GM12878 (cell line): ENCODE data around the gene CFAP47. TPM values are rescaled to one million over a fixed set of nuclear protein-coding genes. Genes with fewer than 3 reads are reported as not detected.

Source experiments
- ATAC-seq: fragments of 200-7000 bp; cut with Tn5 transposase; 3 replicates; pipeline ENCODE4 v1.9.1; 2020; ENCODE audit warnings: mild to moderate bottlenecking, moderate library complexity
- BruUV-seq: library from RNA; stranded (reverse); fragments of 400-500 nt; replicated peaks from 2 replicates; lab custom pipeline; 2021; lab: Mats Ljungman, UMichigan
- CTCF ChIA-PET: fragments of 300-600 bp; sonication (Branson Sonifier 250); formaldehyde crosslinking; extraction: SDS; loops from one replicate; lab custom pipeline; 2021; ENCODE audit warnings: inconsistent platforms; lab: Yijun Ruan, JAX
- POLR2A ChIA-PET: fragments of 350-600 bp; formaldehyde crosslinking; extraction: SDS; loops from one replicate; lab custom pipeline; 2021; ENCODE audit warnings: inconsistent platforms; lab: Charles Lee
- RAD21 ChIA-PET: fragments of 300-600 bp; sonication (Branson Sonifier 250); formaldehyde crosslinking; loops from one replicate; lab custom pipeline; 2023; ENCODE audit warnings: antibody characterized with exemption; ENCODE audit not compliant: unreplicated experiment; lab: Charles Lee
- SMC1A ChIA-PET: fragments of 300-600 bp; sonication (Branson Sonifier 250); formaldehyde crosslinking; loops from one replicate; lab custom pipeline; 2023; ENCODE audit not compliant: unreplicated experiment, uncharacterized antibody; lab: Charles Lee
- DNase-seq: peaks from one replicate; pipeline ENCODE4 v3.0.0-alpha.2; 2011; ENCODE audit warnings: low read depth, low spot score
- FAIRE-seq: peaks from 3 replicates; lab custom pipeline; 2011; peaks lifted over from hg19 to GRCh38; lab: Jason Lieb, UNC
- H2AFZ ChIP-seq: 2 replicates; pipeline ENCODE4 v1.6.0; 2011; ENCODE audit warnings: low read depth, low read length, control low read depth; ENCODE audit not compliant: control insufficient read depth
- H3K27ac ChIP-seq: 2 replicates; pipeline ENCODE4 v1.5.1; 2011; ENCODE audit warnings: control low read depth; ENCODE audit not compliant: control insufficient read depth, insufficient read depth
- H3K27me3 ChIP-seq, 2 experiments: replicated peaks in 1 of 2; 2 replicates each; pipeline versions ENCODE4 v1.6.0 to v1.6.1; 2011; ENCODE audit warnings: low read length in 1 of 2; ENCODE audit not compliant: control insufficient read depth in 2 of 2, insufficient read depth in 2 of 2
- H3K36me3 ChIP-seq, 2 experiments: 2 replicates each; pipeline ENCODE4 v1.5.1; 2011; ENCODE audit warnings: low read length in 1 of 2; ENCODE audit not compliant: control insufficient read depth in 2 of 2, insufficient read depth in 2 of 2
- H3K4me1 ChIP-seq: 2 replicates; pipeline ENCODE4 v1.6.1; 2011; ENCODE audit warnings: mild to moderate bottlenecking, low read length, moderate library complexity, mixed read lengths; ENCODE audit not compliant: control insufficient read depth, insufficient read depth
- H3K4me2 ChIP-seq: 2 replicates; pipeline ENCODE4 v1.6.0; 2011; ENCODE audit warnings: control low read depth; ENCODE audit not compliant: control insufficient read depth, insufficient read depth
- H3K4me3 ChIP-seq: fragments of 200-600 bp; sonication (generic); 2 replicates; pipeline ENCODE4 v1.5.1; 2016
- H3K79me2 ChIP-seq: 2 replicates; pipeline ENCODE4 v1.6.0; 2011; ENCODE audit warnings: low read length; ENCODE audit not compliant: control insufficient read depth, insufficient read depth
- H3K9ac ChIP-seq: 2 replicates; pipeline ENCODE4 v1.8.0; 2011; ENCODE audit warnings: low read length, control low read depth, mixed read lengths; ENCODE audit not compliant: control insufficient read depth, insufficient read depth
- H3K9me3 ChIP-seq: replicated peaks from 3 replicates; pipeline ENCODE4 v1.5.1; 2011; ENCODE audit warnings: mild to moderate bottlenecking, low read length; ENCODE audit not compliant: control insufficient read depth, insufficient read depth
- H4K20me1 ChIP-seq: 2 replicates; pipeline ENCODE4 v1.6.0; 2011; ENCODE audit not compliant: control insufficient read depth, insufficient read depth
- BRCA1 ChIP-seq: IDR thresholded peaks from 2 replicates; pipeline ENCODE4 v1.6.1; 2011; ENCODE audit warnings: low read depth, low read length, improper control_type of control experiment
- CHD1 ChIP-seq: IDR thresholded peaks from 2 replicates; pipeline ENCODE4 v1.6.1; 2012; ENCODE audit warnings: low read depth, low read length, improper control_type of control experiment
- CHD4 ChIP-seq: fragments of 200-600 bp; sonication (generic); IDR thresholded peaks from 2 replicates; pipeline ENCODE4 v1.6.1; 2016; ENCODE audit warnings: mild to moderate bottlenecking
- EED ChIP-seq: sonication (generic); IDR thresholded peaks from 2 replicates; pipeline ENCODE4 v1.6.1; 2016; ENCODE audit warnings: antibody characterized with exemption, low read depth
- POLR2AphosphoS2 ChIP-seq: IDR thresholded peaks from 2 replicates; pipeline ENCODE4 v1.6.1; 2011; ENCODE audit warnings: low read depth, mild to moderate bottlenecking, low read length, improper control_type of control experiment, moderate library complexity
- SUZ12 ChIP-seq: fragments of 200-600 bp; sonication (generic); IDR thresholded peaks from one replicate; pipeline ENCODE4 v1.6.1; 2018; ENCODE audit warnings: antibody characterized with exemption, mild to moderate bottlenecking; ENCODE audit not compliant: unreplicated experiment
- TCF3 ChIP-seq: IDR thresholded peaks from 2 replicates; pipeline ENCODE4 v1.6.1; 2012; ENCODE audit warnings: low read depth, mild to moderate bottlenecking, low read length, borderline replicate concordance; ENCODE audit not compliant: insufficient read depth
- ZBED1 ChIP-seq: IDR thresholded peaks from 2 replicates; pipeline ENCODE4 v1.6.1; 2016; ENCODE audit warnings: borderline replicate concordance
- WGBS: methylation state at CpG from one replicate; pipeline ENCODE4 v1.1.6; 2016; ENCODE audit warnings: low lambda C conversion rate; ENCODE audit not compliant: insufficient replicate concordance, insufficient coverage; ENCODE audit errors: missing lambda C conversion rate; 5-methylcytosine and 5-hydroxymethylcytosine counted together
- in situ Hi-C: fragments of 300-500 bp; cut with MboI; formaldehyde crosslinking; loops from 9 replicates; pipeline ENCODE4 v1.14.3; 2018; ENCODE audit warnings: mixed read lengths
- intact Hi-C: fragments of 100-400 bp; cut with micrococcal nuclease; formaldehyde crosslinking; loops from one replicate; pipeline ENCODE4 v1.14.2; 2022; ENCODE audit not compliant: unreplicated experiment
- polyA plus RNA-seq, 11 experiments: library from polyadenylated mRNA; depleted of rRNA in 4 of 11; unstranded in 6 of 11; stranded (reverse) in 5 of 11; fragments of >200 nt; fragmentation: Nextera tagmentation in 4 of 11; fragmentation: Illumina TruSeq in 1 of 11; extraction: Ambion mirVana in 4 of 11; extraction: Trizol in 1 of 11; gene quantifications; 1 replicate in 1 of 11; 2 replicates in 10 of 11; pipeline versions ENCODE4 v1.2.1 to v1.2.3, GENCODE V29; 2011 to 2016; ENCODE audit warnings: inconsistent platforms in 2 of 11, missing spikeins in 2 of 11, low read depth in 1 of 11
- total RNA-seq, 4 experiments: library from RNA; depleted of rRNA in 3 of 4; stranded (reverse); fragments of >200 nt in 3 of 4; fragmentation: Illumina TruSeq in 1 of 4; extraction: Trizol in 1 of 4; gene quantifications; 2 replicates each; pipeline versions ENCODE4 v1.2.1 to v1.2.3, GENCODE V29; 2013 to 2021
- TF ChIP-seq, protein P1 (sequence below): fragments of 450-650 bp; IDR thresholded peaks from 2 replicates; pipeline ENCODE4 v1.6.1; 2018; ENCODE audit warnings: borderline replicate concordance, mild to moderate bottlenecking; ENCODE audit not compliant: partially characterized antibody
- TF ChIP-seq, protein P2 (sequence below): fragments of 450-650 bp; IDR thresholded peaks from 2 replicates; pipeline ENCODE4 v1.6.1; 2016; ENCODE audit warnings: mild to moderate bottlenecking
- TF ChIP-seq, protein P3 (sequence below), 3 experiments: IDR thresholded peaks in 2 of 3; conservative IDR thresholded peaks in 1 of 3; 2 replicates each; pipeline ENCODE4 v1.5.1; 2011; ENCODE audit warnings: low read depth in 3 of 3, low read length in 3 of 3, mild to moderate bottlenecking in 3 of 3, control low read depth in 2 of 3, moderate library complexity in 2 of 3, inconsistent platforms in 1 of 3, mixed read lengths in 1 of 3; ENCODE audit not compliant: control insufficient read depth in 2 of 3, insufficient read depth in 1 of 3; ENCODE audit errors: extremely low read depth in 1 of 3
- TF ChIP-seq, protein P4 (sequence below): IDR thresholded peaks from 2 replicates; pipeline ENCODE4 v1.6.1; 2012; ENCODE audit warnings: mild to moderate bottlenecking, low read depth, low read length
- TF ChIP-seq, protein P5 (sequence below): fragments of 450-650 bp; IDR thresholded peaks from 2 replicates; pipeline ENCODE4 v1.6.1; 2017; ENCODE audit warnings: mild to moderate bottlenecking

CFAP47 gene
- total and polyA plus RNA-seq, 10 of the 15 experiments (the other 5 are each of a cell fraction or from before 2014, with no cell fraction given) = 0.02 to 0.88 (median 0.06) TPM; not detected in 3

DNA sequence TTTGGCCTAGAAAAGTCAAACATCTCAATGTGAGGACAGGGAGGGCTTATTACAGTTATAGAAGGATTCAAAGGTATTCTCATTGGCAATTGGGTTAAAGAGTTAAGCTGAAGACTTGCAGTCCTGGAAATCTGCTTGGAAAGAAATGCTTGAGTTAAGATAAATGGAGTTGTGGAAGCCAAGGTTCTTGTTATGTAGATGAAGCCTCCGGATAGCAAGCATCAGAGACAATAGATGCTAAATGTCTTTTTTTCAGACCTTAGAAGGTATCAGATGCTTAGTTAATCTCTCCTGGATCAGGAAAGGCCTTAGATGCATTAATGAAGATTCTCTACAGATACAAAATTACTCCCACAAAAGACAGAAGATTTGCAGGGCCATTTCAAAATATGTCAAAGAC, 299.3 kb downstream of the CFAP47 start:
- FAIRE-seq = no peak
- intact Hi-C loops (no loop called here), in situ Hi-C loops (no loop called here)
- ChIA-PET SMC1A (no interaction called here), RAD21 (no interaction called here), POLR2A (no interaction called here), CTCF (no interaction called here)
- no peaks in the 10 kb centered on the region for H4K20me1 ChIP-seq
- H3K4me1 ChIP-seq = no peaks in the 10 kb centered on the region
- H3K36me3 ChIP-seq = no peaks in the 10 kb centered on the region
- no TSS peak for BruUV-seq
- no peaks in the 10 kb centered on the region for H3K27me3 ChIP-seq
- H3K9ac ChIP-seq = no peak overlapping the region
- no peak for ATAC-seq
- WGBS = 33% methylated on average over 1 of the region's 1 CpG
- DNase-seq = no peak
- H2AFZ ChIP-seq = no peak overlapping the region
- H3K4me3 ChIP-seq = no peak overlapping the region
- no peak overlapping the region for H3K4me2 ChIP-seq
- no peaks in the 10 kb centered on the region for H3K9me3 ChIP-seq
- no peak overlapping the region for H3K27ac ChIP-seq
- H3K79me2 ChIP-seq = no peaks in the 10 kb centered on the region
- no peak for TF ChIP-seq ZBED1
- TF ChIP-seq, protein P1, sequence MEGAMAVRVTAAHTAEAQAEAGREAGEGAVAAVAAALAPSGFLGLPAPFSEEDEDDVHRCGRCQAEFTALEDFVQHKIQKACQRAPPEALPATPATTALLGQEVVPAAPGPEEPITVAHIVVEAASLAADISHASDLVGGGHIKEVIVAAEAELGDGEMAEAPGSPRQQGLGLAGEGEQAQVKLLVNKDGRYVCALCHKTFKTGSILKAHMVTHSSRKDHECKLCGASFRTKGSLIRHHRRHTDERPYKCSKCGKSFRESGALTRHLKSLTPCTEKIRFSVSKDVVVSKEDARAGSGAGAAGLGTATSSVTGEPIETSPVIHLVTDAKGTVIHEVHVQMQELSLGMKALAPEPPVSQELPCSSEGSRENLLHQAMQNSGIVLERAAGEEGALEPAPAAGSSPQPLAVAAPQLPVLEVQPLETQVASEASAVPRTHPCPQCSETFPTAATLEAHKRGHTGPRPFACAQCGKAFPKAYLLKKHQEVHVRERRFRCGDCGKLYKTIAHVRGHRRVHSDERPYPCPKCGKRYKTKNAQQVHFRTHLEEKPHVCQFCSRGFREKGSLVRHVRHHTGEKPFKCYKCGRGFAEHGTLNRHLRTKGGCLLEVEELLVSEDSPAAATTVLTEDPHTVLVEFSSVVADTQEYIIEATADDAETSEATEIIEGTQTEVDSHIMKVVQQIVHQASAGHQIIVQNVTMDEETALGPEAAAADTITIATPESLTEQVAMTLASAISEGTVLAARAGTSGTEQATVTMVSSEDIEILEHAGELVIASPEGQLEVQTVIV = no peak
- no peak for TF ChIP-seq BRCA1
- TF ChIP-seq, protein P2, sequence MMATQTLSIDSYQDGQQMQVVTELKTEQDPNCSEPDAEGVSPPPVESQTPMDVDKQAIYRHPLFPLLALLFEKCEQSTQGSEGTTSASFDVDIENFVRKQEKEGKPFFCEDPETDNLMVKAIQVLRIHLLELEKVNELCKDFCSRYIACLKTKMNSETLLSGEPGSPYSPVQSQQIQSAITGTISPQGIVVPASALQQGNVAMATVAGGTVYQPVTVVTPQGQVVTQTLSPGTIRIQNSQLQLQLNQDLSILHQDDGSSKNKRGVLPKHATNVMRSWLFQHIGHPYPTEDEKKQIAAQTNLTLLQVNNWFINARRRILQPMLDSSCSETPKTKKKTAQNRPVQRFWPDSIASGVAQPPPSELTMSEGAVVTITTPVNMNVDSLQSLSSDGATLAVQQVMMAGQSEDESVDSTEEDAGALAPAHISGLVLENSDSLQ = no peak
- no peak for TF ChIP-seq POLR2AphosphoS2
- TF ChIP-seq, protein P3, sequence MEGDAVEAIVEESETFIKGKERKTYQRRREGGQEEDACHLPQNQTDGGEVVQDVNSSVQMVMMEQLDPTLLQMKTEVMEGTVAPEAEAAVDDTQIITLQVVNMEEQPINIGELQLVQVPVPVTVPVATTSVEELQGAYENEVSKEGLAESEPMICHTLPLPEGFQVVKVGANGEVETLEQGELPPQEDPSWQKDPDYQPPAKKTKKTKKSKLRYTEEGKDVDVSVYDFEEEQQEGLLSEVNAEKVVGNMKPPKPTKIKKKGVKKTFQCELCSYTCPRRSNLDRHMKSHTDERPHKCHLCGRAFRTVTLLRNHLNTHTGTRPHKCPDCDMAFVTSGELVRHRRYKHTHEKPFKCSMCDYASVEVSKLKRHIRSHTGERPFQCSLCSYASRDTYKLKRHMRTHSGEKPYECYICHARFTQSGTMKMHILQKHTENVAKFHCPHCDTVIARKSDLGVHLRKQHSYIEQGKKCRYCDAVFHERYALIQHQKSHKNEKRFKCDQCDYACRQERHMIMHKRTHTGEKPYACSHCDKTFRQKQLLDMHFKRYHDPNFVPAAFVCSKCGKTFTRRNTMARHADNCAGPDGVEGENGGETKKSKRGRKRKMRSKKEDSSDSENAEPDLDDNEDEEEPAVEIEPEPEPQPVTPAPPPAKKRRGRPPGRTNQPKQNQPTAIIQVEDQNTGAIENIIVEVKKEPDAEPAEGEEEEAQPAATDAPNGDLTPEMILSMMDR (IDR thresholded peaks at IDR 0.05 in 2 of 3, conservative IDR thresholded peaks at IDR 0.05 in 1 of 3; ENCODE audit: control insufficient read depth in 2 of 3, extremely low read depth in 1 of 3, insufficient read depth in 1 of 3, low read depth in 3 of 3, low read length in 3 of 3) = no peak
- TF ChIP-seq SUZ12 = no peak
- TF ChIP-seq CHD1 = no peak
- TF ChIP-seq, protein P4, sequence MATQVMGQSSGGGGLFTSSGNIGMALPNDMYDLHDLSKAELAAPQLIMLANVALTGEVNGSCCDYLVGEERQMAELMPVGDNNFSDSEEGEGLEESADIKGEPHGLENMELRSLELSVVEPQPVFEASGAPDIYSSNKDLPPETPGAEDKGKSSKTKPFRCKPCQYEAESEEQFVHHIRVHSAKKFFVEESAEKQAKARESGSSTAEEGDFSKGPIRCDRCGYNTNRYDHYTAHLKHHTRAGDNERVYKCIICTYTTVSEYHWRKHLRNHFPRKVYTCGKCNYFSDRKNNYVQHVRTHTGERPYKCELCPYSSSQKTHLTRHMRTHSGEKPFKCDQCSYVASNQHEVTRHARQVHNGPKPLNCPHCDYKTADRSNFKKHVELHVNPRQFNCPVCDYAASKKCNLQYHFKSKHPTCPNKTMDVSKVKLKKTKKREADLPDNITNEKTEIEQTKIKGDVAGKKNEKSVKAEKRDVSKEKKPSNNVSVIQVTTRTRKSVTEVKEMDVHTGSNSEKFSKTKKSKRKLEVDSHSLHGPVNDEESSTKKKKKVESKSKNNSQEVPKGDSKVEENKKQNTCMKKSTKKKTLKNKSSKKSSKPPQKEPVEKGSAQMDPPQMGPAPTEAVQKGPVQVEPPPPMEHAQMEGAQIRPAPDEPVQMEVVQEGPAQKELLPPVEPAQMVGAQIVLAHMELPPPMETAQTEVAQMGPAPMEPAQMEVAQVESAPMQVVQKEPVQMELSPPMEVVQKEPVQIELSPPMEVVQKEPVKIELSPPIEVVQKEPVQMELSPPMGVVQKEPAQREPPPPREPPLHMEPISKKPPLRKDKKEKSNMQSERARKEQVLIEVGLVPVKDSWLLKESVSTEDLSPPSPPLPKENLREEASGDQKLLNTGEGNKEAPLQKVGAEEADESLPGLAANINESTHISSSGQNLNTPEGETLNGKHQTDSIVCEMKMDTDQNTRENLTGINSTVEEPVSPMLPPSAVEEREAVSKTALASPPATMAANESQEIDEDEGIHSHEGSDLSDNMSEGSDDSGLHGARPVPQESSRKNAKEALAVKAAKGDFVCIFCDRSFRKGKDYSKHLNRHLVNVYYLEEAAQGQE = no peak
- TF ChIP-seq CHD4 = no peak
- no peak for TF ChIP-seq TCF3
- TF ChIP-seq, protein P5, sequence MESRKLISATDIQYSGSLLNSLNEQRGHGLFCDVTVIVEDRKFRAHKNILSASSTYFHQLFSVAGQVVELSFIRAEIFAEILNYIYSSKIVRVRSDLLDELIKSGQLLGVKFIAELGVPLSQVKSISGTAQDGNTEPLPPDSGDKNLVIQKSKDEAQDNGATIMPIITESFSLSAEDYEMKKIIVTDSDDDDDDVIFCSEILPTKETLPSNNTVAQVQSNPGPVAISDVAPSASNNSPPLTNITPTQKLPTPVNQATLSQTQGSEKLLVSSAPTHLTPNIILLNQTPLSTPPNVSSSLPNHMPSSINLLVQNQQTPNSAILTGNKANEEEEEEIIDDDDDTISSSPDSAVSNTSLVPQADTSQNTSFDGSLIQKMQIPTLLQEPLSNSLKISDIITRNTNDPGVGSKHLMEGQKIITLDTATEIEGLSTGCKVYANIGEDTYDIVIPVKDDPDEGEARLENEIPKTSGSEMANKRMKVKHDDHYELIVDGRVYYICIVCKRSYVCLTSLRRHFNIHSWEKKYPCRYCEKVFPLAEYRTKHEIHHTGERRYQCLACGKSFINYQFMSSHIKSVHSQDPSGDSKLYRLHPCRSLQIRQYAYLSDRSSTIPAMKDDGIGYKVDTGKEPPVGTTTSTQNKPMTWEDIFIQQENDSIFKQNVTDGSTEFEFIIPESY = no peak
- TF ChIP-seq EED = no peak
